Left ventricle myocardium superior (tissue), 1 donor: ENCODE data around the gene ELOB. TPM values are rescaled to one million over a fixed set of nuclear protein-coding genes. Genes with fewer than 3 reads are reported as not detected.

Experiments
- ATAC-seq: fragments of 200-7000 bp; cut with Tn5 transposase; one replicate; pipeline ENCODE4 v1.9.1; 2020; ENCODE audit warnings: mild to moderate bottlenecking, moderate library complexity
- DNase-seq: peaks from one replicate; pipeline ENCODE4 v3.0.0-alpha.2; 2020
- intact Hi-C: fragments of 100-400 bp; cut with micrococcal nuclease; formaldehyde crosslinking; loops from one replicate; pipeline ENCODE4 v1.11.0; 2022
- total RNA-seq: library from RNA; stranded (reverse); fragmentation: NEBNext Ultra II Directional; extraction: Animal tissue kit (Norgen Biotek cat#: 25700); gene quantifications from one replicate; pipeline ENCODE4 v1.2.1, GENCODE V29; 2021
- donor health status: DM: no; HTN: yes; CAD: no; lungs with severe emphysema.

The ELOB gene
- total RNA-seq, 1 donor from 2014 or later: 325 TPM

DNA sequence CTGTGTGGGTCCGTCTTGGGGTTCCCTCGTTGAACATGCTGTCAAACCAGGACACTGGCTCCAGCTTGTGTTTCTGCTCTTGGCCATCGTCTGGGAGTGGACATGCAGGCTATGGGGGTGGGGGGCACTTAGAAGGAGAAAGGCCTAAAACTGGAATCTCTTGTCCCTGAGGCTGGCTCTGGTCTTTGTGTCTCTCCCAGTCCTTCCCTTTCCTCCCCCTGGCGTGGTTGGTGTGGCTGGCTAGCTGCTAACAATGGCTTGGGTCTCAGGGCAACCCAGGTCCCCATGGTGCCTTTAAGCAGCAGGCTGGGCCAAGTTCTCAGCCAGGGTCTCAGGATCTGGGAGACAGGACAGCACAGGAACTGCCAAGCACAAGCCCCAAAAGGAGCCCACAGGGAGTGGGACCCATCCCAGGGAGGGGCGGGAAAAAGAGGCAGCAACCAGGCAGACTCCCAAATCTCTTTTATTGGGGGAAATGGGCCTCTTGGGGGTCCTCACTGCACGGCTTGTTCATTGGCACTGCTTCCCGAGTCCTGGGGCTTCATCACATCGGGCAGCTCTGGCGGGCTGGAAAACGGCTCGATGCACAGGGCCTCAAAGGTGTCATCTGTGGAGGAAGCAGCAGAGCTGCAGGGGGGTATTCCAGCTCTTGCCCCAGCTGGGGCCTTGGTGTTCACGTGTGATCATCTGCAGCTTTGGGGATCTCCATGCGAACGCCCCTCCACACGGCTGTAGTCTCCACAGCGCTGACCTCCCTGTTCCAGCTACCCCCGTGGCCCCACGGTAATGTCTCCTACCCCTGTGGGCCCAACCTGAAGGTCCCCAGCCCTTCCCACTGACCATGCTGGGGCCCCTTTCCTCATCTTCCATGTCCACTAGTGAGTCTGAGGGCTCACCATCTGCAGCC, 5.3 kb downstream of the ELOB start:
- ATAC-seq (no peak), DNase-seq (no peak)
- intact Hi-C loops: no loop called here

GRCh38 chr16:2770057-2770951, 6.8 kb downstream of the ELOB start:
- intact Hi-C loops: no loop called here
- ATAC-seq (no peak), DNase-seq (no peak)

- intact Hi-C loops: no loop called here
- ATAC-seq: peak; percentile 15
- DNase-seq: no peak
These were observed 7.4 kb downstream of the ELOB start for GRCh38 chr16:2769675-2770056.

- no peak for DNase-seq
These were observed 8.0 kb downstream of the ELOB start for GRCh38 chr16:2769100-2769529.

GRCh38 chr16:2768403-2769089, 8.5 kb downstream of the ELOB start:
- ATAC-seq: no peak

More at GRCh38 chr16:2769100-2769529, 8.0 kb downstream of the ELOB start:
- ATAC-seq: no peak
- intact Hi-C loops: no loop called here

GRCh38 chr16:2767891-2768290, 9.2 kb downstream of the ELOB start:
- intact Hi-C loops: no loop called here
- no peak for ATAC-seq
- DNase-seq: no peak

More at GRCh38 chr16:2768403-2769089, 8.5 kb downstream of the ELOB start:
- intact Hi-C loops: no loop called here
- no peak for DNase-seq

DNA sequence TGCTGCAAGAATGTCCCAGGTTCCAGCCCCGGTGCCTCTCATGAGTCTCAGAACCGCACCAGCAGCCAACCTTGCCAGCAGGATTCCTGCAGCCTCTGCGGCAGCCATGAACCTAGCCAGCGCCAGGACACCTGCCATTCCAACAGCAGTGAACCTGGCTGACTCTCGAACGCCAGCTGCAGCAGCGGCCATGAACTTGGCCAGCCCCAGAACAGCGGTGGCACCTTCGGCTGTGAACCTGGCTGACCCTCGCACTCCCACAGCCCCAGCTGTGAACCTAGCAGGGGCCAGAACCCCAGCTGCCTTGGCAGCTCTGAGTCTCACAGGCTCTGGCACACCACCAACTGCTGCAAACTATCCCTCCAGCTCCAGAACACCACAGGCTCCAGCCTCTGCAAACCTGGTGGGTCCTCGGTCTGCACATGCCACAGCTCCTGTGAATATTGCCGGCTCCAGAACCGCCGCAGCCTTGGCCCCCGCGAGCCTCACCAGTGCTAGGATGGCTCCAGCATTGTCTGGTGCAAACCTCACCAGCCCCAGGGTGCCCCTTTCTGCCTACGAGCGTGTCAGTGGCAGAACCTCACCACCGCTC, 9.8 kb downstream of the ELOB start:
- DNase-seq (no peak), ATAC-seq (no peak)

GRCh38 chr16:2766430-2767139, 10.5 kb downstream of the ELOB start:
- ATAC-seq (no peak), DNase-seq (no peak)
- intact Hi-C loops: no loop called here

More for the DNA sequence above, 9.8 kb downstream of the ELOB start:
- intact Hi-C loops: no loop called here

- no peak for ATAC-seq
- no peak for DNase-seq
These were observed 11.3 kb downstream of the ELOB start for GRCh38 chr16:2765462-2766404.

DNA sequence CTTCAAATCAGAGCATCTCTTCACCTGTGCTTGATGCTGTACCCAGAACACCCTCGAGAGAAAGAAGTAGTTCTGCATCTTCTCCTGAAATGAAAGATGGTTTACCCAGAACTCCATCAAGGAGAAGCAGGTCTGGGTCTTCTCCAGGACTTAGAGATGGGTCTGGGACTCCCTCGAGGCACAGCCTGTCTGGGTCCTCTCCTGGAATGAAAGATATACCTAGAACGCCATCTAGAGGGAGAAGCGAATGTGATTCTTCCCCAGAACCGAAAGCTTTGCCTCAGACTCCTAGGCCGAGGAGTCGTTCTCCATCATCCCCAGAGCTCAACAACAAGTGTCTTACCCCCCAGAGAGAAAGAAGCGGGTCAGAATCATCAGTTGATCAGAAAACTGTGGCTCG, 12.4 kb downstream of the ELOB start:
- DNase-seq (no peak), ATAC-seq (no peak)
- intact Hi-C loops: no loop called here

More at GRCh38 chr16:2765462-2766404, 11.3 kb downstream of the ELOB start:
- intact Hi-C loops: no loop called here

DNA sequence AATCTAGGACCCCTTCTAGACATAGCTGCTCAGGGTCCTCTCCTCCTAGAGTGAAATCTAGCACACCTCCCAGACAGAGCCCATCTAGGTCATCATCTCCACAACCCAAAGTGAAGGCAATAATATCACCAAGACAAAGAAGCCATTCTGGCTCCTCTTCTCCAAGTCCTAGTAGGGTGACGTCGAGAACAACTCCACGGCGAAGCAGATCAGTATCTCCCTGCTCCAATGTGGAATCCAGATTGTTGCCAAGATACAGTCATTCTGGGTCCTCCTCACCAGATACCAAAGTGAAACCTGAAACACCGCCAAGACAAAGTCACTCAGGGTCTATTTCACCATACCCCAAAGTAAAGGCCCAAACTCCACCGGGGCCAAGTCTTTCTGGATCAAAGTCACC, 13.9 kb downstream of the ELOB start:
- DNase-seq (no peak), ATAC-seq (no peak)
- intact Hi-C loops: no loop called here

DNA sequence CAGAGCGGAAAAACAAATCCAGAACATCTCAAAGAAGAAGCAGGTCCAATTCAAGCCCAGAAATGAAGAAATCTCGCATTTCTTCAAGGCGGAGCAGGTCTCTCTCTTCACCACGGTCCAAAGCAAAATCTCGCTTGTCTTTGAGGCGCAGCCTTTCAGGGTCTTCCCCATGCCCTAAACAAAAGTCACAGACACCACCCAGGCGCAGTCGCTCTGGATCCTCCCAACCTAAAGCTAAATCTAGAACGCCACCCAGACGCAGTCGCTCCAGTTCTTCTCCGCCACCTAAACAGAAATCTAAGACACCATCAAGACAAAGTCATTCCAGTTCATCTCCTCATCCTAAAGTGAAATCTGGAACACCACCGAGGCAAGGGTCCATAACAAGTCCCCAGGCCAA, 14.4 kb downstream of the ELOB start:
- intact Hi-C loops: no loop called here
- peak; percentile 12 for DNase-seq

GRCh38 chr16:2761886-2762583, 15.0 kb downstream of the ELOB start:
- intact Hi-C loops: no loop called here
- no peak for ATAC-seq
- peak; percentile 22 for DNase-seq

More for the DNA sequence above, 14.4 kb downstream of the ELOB start:
- ATAC-seq: no peak

GRCh38 chr16:2761472-2761871, 15.6 kb downstream of the ELOB start:
- intact Hi-C loops: no loop called here
- peak; percentile 13 for DNase-seq
- ATAC-seq: no peak

DNA sequence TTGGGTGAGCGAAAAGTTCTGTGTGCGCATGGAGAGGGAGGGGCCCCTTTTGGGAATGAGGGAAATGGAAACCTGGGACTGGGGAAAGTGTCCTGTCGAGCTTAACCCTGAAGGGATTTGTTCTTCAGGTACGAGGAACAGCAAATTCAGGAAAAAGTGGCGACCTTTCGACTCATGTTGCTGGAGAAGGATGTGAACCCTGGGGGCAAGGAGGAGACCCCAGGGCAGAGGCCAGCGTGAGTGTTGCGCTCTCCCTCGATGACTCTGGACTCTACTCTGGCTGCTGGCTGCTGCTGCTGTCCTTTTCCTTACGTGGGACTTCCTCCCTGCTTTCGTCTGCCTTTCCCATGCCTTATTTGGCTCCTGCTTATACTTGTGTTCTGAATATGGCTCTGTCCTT, 19.7 kb downstream of the ELOB start:
- no peak for ATAC-seq
- intact Hi-C loops: no loop called here
- no peak for DNase-seq

DNA sequence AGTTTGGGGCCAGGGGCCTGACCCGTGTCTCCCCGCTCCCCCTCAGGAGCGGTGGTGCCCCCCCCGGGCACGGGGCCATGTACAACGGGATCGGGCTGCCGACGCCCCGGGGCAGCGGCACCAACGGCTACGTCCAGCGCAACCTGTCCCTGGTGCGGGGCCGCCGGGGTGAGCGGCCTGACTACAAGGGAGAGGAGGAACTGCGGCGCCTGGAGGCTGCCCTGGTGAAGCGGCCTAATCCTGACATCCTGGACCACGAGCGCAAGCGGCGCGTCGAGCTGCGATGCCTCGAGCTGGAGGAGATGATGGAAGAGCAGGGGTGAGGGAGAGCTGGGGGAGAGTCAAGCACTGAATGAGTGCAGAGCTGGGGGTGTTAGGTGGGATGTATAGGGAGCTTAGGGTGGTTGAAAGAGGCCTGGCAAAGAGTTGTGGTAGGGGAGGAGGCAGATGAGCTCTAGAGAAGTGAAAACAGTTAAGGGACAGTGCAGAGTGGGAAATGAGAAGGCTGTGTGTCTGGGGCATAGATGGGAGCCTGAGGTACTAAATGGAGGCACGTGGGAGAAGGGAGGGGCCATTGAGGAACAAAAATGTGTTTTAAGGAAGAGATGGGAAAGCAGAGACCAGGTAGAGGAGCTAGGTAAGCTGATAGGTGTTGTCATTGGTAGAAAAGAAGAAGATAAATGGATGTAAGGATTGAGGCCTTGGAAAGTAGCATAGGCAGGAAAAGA, 20.6 kb downstream of the ELOB start:
- ATAC-seq: no peak
- intact Hi-C loops: no loop called here
- no peak for DNase-seq
